Femur (tissue), 1 donor: ENCODE results near the gene PXDN.

Source experiments
- DNase-seq: peaks from one replicate; pipeline ENCODE4 v3.0.0-alpha.2; 2017

Gene PXDN

GRCh38 chr2:1607236-1607920 lies 136.9 kb downstream of the PXDN start:
- no peak for DNase-seq

- no peak for DNase-seq
These were observed 137.7 kb downstream of the PXDN start for GRCh38 chr2:1606421-1607235.

- DNase-seq, result no peak
These were observed 138.3 kb downstream of the PXDN start for GRCh38 chr2:1606046-1606400.

- peak; percentile 74 for DNase-seq
These were observed 138.9 kb downstream of the PXDN start for GRCh38 chr2:1605102-1606045.

GRCh38 chr2:1603521-1603920 lies 140.8 kb downstream of the PXDN start:
- no peak for DNase-seq

GRCh38 chr2:1603059-1603458 lies 141.3 kb downstream of the PXDN start:
- no peak for DNase-seq

- DNase-seq, result no peak
These were observed 141.9 kb downstream of the PXDN start for GRCh38 chr2:1602278-1603010.

GRCh38 chr2:1601471-1602277 lies 142.6 kb downstream of the PXDN start:
- no peak for DNase-seq

- no peak for DNase-seq
These were observed 143.3 kb downstream of the PXDN start for GRCh38 chr2:1601067-1601412.

- DNase-seq, result no peak
These were observed 143.9 kb downstream of the PXDN start for GRCh38 chr2:1600191-1601066.

- no peak for DNase-seq
These were observed 144.8 kb downstream of the PXDN start for GRCh38 chr2:1599301-1600085.

GRCh38 chr2:1598800-1599199 lies 145.5 kb downstream of the PXDN start:
- DNase-seq, result no peak

- no peak for DNase-seq
These were observed 146.1 kb downstream of the PXDN start for GRCh38 chr2:1598041-1598710.

- DNase-seq, result no peak
These were observed 149.0 kb downstream of the PXDN start for GRCh38 chr2:1595274-1595673.

- DNase-seq, result peak; percentile 18
These were observed 149.7 kb downstream of the PXDN start for GRCh38 chr2:1594373-1595171.

- DNase-seq, result no peak
These were observed 150.3 kb downstream of the PXDN start for GRCh38 chr2:1594123-1594372.

- DNase-seq, result peak; percentile 70
These were observed 150.8 kb downstream of the PXDN start for GRCh38 chr2:1593371-1594122.
